ELF-1 (cell line): ENCODE results near the gene AAMDC.
"Not testable (repeated sequence)": the region's sequence is repeated elsewhere in the genome, so short reads cannot be mapped to it uniquely, and the experiment has no call there.

Source experiments
- DNase-seq: peaks from one replicate; pipeline ENCODE4 v3.0.0-alpha.2; 2016; ENCODE audit warnings: low read depth, low spot score

AAMDC gene

DNA sequence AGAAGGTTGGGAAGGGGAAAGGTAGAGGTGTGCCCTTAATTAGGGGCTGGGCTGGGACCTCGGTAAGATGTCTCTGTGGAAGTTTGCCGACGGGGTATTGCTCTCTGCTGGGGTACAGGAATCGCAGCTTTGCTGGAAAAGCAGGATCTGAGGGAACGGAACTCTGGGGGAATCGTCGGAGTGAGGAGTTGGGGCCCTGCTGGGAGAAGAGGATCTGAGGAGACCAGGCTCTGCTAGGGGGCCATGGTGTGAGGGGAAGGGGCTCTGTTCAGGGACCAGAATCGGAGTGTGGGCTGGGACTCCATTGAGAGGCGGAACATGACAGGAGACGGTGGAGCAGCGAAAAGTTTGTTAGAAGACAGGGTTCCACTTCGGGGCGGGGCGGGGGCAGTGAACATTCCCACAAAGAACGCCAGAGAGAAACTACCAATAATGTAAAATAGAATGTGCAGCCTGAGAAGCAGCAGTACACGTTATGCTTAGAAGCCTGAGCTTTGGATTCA is 456 bp downstream of the AAMDC start:
- DNase-seq, result peak; percentile 58

- not testable (repeated sequence) for DNase-seq
These were observed 1.2 kb downstream of the AAMDC start for GRCh38 chr11:77822126-77822525.

DNA sequence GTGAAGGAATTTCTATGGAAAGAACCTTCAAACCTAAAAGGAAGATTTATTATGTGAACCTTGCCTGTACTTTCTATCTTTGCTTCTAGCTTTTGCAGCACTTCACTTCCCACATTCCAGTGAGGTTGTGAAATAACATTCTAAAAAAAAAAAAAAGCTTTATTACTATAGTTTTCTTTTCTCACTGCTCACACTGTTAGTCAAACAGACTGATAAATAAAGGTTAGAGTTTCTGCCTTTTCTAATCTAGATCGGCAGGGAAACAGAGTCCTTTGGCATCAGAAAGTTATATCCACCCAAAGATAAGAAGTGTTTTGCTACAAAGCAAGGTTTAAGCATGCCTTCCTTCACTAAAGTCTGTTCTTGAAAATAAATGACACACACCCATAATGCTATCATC is 2.8 kb downstream of the AAMDC start:
- DNase-seq, result no peak

- DNase-seq, result no peak
These were observed 8.0 kb downstream of the AAMDC start for GRCh38 chr11:77828926-77829325.

DNA sequence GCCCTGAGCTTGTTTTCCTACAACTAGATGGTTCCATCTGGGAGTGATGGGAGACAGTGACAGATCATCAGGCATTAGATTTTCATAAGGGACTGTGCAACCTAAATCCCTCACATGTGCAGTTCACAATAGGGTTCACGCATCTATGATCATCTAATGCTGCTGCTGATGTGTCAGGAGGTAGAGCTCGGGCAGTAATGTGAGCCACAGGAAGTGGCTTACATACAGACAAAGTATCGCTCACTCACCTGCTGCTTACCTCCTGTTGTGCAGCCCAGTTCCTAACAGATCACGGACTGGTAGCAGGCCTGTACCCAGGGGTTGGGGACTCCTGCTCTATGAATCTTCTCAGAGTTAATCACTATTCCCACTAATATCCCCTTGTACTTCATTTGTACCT is 12.4 kb downstream of the AAMDC start:
- no peak for DNase-seq

DNA sequence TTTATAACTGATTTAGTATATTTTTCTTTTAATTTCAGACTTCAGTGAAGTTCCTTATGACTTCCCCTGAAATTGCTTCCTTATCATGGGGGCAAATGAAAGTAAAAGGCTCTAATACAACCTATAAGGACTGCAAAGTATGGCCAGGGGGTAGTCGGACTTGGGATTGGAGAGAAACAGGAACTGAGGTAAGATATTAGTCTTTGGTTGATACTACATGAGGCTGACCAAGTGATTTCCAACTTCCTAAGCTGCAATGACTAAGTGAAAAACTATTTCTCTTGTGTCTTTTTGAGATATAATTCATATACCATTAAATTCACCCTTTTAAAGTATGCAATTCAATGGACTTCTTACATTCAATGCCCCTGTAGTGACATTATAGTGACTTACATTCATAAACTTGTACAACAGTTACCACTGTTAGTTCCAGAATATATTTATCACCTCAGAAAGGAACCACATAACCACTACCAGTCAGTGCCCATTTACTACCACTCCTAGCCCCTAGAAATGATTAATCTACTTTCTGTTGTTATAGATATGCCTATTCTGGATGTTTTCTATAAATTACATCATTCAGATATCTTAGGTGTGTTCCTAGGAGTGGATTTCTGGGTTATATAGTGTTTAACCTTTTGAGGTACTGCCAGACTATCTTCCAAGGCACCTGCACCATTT is 21.6 kb downstream of the AAMDC start:
- no peak for DNase-seq

DNA sequence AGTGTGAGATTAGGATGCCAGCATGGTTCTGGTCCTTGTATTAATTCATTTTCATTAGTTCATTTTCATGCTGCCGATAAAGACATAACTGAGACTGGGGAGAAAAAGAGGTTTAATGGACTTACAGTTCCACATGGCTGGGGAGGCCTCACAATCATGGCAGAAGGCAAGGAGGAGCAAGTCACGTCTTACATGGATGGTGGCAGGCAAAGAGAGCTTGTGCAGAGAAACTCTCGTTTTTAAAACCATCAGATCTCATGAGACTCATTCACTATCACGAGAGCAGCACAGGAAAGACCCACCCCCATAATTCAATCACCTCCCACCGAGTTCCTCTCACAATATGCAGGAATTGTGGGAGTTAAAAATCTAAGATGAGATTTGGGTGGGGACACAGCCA is 22.8 kb downstream of the AAMDC start:
- not testable (repeated sequence) for DNase-seq

- no peak for DNase-seq
These were observed 30.6 kb downstream of the AAMDC start for GRCh38 chr11:77851503-77851902.

DNA sequence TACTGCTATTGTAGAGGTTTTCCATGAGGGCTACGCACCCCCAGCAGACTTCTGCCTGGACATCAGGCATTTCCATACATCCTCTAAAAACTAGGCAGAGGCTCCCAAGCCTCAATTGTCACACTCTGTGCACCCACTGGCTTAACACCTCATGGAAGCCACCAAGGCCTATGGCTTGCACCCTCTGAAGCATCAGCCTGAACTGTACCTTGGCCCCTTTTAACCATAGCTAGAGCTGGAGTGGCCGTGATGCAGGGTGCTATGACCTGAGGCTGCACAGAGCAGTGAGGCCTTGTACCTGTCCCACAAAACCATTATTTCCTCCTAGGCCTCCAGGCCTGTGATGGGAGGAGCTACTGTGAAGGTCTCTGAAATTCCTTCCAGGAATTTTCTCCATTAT is 33.9 kb downstream of the AAMDC start:
- no peak for DNase-seq

DNA sequence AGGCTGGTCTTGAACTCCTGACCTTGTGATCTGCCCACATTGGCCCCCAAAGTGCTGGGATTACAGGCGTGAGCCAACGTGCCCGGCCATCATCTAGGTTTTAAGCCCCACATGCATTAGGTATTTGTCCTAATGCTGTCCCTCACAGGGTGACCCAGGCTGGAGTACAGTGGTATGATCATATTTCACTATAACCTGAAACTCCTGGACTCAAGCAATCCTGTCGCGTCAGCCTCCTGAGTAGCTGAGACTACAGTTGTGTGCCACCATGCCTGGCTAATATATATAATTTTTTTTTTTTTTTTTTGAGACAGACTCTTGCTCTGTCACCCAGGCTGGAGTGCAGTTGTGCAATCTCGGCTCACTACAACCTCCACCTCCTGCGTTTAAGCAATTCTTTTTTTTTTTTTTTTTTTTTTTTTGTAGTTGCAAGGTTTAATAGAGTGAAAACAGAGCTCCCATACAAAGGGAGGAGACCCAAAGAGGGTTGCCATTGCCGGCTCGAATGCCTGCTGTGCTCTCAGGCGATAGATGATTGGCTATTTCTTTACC is 37.0 kb downstream of the AAMDC start:
- DNase-seq, result not testable (repeated sequence)

GRCh38 chr11:77861444-77861843 is 40.5 kb downstream of the AAMDC start:
- DNase-seq, result not testable (repeated sequence)

DNA sequence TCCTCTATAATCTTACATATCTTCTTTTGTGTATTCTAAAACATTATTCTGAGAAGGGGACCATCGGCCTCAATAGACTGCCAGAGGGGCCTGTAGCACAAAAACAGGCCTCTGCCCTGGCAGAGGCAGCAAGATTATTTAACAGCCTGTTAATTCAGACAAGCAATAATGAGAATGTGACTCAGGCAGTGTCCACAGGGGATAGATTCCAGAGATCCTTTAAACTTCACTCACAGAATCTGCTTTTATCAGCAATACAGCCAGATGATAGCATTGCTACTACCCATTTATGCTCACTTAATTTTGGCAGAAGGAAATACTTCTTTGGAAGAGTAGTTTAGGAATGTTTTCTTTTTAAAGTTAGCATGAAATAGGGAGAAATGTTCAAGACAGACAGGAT is 44.9 kb downstream of the AAMDC start:
- no peak for DNase-seq

GRCh38 chr11:77866336-77866735 is 45.4 kb downstream of the AAMDC start:
- DNase-seq, result no peak

DNA sequence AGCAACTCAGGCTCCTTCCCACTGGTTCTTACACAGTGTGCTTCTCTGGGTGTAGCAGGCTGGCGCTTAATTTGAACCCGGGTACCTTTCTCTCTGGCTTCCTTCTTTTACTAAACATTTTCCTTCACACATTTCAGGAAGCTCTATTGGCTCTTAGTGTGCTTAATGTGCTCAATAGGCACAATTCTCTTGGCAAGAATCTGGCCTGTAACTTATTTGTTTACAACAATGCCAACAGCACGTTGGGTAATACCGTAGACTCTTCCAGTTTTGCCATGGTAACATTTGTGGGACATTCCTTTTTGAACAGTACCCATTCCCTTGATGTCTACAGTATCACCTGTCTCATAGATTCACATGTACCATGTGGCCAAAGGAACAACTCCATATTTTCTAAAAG is 47.8 kb downstream of the AAMDC start:
- no peak for DNase-seq

GRCh38 chr11:77871855-77872254 is 50.9 kb downstream of the AAMDC start:
- no peak for DNase-seq

- no peak for DNase-seq
These were observed 52.4 kb downstream of the AAMDC start for GRCh38 chr11:77873345-77873744.

DNA sequence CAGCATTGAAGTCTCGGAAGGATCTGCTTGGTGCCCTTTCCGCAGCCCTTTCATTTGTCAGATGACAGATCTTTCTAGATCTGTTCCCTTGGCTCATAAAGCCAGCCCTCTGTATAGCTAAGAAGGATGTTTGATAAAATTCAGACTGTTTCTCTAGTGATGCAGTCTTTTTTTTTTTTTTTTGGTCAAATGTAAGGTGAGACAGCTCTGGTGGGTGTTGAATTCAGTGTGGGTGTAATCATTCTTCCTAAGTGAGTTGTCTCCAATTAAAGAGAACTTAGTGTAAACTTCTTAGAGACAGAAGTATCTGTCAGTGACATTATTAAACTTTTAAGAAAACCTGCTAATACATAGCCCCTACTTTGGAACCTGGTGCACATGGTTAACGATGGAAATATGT is 53.3 kb downstream of the AAMDC start:
- DNase-seq, result no peak

DNA sequence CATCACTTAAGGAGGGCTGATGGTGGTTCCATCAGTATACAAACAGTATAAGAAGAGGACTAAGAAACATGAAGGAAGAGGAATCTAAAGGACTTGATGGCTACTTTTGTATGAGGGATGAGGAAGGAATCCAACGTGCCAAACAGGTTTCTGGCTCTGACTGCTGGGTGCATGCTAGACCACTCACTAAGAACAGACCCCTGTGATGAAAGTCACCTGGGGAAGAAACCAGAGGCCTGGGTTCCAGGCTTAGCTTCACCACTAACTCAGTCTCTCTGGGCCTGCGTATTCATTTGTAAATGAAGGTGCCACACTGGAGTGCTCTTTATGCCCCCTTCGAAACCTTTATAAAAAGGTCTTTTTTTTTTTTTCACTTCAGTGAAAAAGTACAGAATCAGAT is 55.1 kb downstream of the AAMDC start:
- DNase-seq, result peak; percentile 47

DNA sequence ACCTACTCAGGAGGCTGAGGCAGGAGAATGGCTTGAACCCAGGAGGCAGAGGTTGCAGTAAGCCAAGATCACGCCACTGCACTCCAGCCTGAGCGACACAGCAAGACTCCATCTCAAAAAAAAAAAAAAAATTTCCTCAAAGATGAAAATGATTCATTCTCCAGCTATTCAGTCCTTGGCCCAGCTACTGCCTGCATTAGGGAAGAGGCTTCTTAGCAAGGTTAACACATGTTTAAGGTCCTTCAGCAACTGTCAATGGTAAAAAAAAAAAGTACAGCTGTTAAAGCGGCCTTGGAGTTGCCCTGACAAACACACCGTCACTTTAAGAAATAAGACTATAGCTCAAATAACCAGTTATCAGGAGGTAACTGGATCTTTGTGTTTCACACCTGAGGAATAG is 57.3 kb downstream of the AAMDC start:
- DNase-seq, result not testable (repeated sequence)

GRCh38 chr11:77879218-77879617 is 58.3 kb downstream of the AAMDC start:
- DNase-seq, result no peak

DNA sequence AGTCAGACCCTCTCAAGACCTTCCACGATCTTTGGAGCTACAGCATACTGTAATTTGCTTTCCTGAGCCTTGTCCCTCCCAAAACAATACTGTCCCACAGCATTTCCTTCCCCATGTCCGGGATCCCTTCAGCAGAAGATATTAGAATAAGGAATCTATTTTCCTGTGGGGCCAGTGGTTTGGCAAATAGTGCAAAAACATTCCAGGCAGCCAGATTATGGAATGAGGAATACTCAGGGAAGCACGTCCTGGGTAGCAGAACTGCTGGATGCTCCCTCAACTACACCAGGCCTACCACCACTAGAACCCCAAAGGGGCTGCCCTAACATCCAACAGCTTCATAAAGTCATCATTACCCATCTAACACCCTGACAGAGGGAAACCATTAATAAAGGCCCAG is 61.5 kb downstream of the AAMDC start:
- DNase-seq, result no peak

- no peak for DNase-seq
These were observed 62.8 kb downstream of the AAMDC start for GRCh38 chr11:77883775-77884174.

DNA sequence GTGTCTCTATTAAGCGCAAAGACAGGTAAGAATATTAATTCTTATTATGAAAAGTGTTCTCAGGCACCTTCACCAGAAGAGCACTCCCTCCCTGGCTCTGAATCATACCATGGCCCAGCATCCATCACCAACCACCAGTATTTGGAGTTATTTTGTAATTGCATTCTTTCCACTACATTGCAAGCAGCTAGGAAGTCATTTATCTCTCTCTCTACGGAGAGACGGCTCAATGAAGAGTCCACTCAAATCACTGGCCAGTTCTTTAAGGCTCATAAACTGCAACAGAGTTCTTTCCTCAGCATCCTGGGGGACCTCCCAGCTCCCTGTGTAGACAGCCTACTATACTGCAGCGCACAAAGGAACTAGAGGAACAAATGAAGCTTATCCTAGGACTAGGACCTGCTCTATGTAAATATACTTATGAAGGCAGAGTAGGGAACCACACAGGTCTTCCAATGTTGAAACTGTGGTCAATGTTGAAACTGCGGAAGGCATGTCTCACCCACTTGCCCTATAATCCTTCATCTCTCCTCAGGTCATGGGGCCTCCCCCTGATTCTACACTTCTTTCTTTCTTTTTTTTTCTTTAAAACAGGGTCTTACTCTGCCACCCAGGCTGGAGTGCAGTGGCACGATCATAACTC is 63.4 kb downstream of the AAMDC start:
- no peak for DNase-seq
